OCI-LY3 (cell line): ENCODE measurements around the gene S100A7A.

ENCODE experiments used
- CTCF ChIP-seq: fragments of 200-600, 300-600 bp; sonication (generic); IDR thresholded peaks from 2 replicates; pipeline ENCODE4 v1.5.1; 2014; ENCODE audit warnings: antibody characterized with exemption, low read length, low read depth
- EZH2phosphoT487 ChIP-seq: fragments of 200-600 bp; shearing (Covaris generic); IDR thresholded peaks from 2 replicates; pipeline ENCODE4 v1.6.1; 2018; ENCODE audit warnings: antibody characterized with exemption, mixed run types, low read depth

DNA sequence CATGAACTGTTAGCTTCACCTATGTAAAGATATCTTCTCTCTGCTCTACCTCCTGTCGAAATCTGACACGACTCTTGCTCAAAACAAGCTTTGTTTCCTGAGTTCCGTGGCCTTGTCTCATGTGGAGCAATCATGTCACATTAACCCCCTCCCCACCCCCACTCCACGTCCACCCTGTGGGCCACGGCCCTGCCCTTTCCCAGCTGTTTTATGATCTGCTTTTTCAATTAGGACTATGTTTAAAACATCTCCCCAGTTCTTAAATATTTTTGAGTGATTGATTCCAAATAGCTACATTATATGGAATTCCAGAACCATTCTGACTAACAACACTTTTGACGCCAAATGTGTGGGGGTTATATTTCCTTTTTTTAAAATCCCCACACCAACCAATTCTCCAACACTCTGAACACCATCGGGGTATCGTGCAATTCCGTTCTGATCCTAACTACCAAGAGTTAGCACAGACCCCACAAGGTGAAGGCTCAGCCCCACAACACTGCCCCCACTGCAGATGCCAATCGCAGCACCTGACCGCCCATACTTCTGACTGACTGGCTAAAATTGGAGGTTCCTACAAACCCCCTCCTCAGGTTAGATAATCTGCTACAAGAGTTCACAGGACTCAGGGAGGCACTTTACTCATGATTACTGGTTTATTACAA, 12.8 kb upstream of the S100A7A start:
- TF ChIP-seq CTCF: no peak
- TF ChIP-seq EZH2phosphoT487: no peak
